Measurements from ENCODE around the gene CARM1.
"Not testable (repeated sequence)": the region's sequence is repeated elsewhere in the genome, so short reads cannot be mapped to it uniquely, and the experiment has no call there.

CARM1 gene

DNA sequence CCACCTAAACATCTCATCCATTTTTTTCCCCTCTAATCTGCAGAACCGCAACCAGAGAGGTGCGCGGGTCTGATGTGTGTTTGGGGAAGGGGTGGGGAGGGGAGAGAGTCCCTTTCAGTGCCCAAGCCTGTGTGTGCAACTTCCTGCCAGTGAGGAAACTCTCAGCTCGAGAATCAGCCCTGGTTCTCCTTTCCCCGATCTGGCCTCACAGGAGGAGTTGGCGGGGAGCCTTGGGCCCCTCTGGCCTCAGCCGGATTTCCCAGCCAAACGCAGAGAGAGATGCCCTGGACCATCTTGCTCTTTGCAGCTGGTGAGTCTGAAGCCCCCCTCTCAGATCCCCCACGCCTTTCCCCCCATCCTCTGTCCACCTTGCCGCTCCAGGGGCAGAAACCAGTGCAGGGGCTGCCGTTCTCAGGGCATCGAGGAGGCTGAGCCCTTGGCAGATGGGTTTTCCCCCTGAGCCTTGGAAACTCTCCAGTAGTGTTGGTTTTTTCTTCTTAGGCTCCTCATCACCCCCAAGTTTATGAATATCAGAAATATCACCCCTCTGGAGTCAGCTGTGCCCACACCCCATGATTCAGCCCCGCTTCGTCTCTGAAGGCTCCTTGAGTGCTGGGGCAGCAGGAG is 23.0 kb upstream of the CARM1 start, which contains the start of gene C19orf38:
C19orf38 (plus strand) TSS at position 186 of the 627 bp plus-strand sequence; CDS start at position 280, 94 bp downstream.
- DNase-seq = peak; percentile 79 to 81

- DNase-seq = no peak
Observed at GRCh38 chr19:10850631-10851030, 20.7 kb upstream of the CARM1 start.

DNA sequence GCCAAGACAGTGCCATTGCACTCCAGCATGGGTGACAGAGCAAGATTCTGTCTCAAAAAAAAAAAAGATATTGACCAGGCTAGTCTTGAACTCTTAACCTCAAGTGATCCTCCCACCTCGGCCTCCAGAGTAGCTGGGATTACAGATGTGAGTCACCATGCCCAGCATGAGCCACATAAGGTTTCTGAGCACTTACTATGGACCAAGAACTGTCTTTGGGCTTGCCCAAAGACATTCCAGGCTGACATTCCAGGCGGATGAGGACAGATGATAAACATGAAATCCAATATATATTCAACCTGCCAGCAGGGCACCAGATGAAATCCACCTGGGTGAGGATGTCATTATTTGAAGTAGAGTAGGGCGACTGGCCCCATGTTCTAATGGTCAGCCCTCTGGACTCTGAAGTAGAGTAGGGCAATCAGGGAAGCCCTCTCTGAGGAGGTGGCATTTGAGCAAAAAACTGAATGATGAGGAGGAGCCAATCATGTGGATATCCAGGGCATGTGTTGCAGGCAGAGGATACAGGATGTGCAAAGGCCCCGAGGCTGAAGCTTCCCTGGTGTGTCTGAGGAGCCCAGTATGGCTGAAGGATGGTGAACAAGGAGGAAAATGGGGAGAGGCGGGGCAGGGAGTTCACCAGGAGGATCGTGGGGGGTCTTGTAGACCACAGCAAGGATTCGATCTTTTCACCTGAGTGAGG is 19.1 kb upstream of the CARM1 start:
- DNase-seq = no peak

GRCh38 chr19:10852941-10853340 is 18.4 kb upstream of the CARM1 start:
- DNase-seq = no peak

DNA sequence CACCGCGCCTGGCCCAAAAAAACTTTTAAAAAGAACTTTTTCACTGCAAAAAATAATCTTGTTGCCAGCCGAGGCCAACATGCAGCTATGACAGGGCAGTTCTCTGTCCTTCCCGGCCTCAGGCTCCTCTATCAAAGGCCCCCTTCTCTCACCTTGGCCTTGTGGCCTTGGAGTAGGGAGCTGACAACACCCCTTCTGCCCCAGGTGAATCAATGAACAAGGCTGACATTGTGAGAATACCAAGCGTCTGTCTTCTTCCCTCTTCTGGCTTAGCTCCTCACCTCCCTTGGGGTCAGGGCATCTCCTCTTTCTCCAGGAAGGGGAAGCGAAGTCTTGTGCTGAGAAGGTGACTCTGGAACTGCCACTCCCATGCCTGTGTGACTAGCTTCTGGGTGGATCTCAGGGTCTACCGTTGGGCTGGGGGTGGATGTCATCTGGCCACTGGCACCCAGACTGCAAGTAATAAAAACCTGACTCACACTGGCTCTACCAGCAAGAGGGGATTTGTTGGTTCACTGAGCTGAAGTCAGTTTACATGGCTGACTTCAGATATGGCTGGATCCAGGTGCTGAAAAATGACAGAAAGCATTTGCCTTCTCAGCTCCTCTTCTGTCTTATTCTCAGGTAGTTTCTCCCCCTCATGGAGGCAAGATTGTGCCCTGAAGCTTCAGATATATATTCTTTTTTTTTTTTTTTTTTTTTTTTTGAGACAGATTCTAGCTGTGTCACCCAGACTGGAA is 16.8 kb upstream of the CARM1 start:
- peak in 1 of 2 donors; percentile 73 for DNase-seq

- peak in 1 of 2 donors; percentile 60 for DNase-seq
Observed at GRCh38 chr19:10855879-10856522, 15.4 kb upstream of the CARM1 start.

GRCh38 chr19:10856899-10857298 is 14.5 kb upstream of the CARM1 start:
- DNase-seq = not testable (repeated sequence)

DNA sequence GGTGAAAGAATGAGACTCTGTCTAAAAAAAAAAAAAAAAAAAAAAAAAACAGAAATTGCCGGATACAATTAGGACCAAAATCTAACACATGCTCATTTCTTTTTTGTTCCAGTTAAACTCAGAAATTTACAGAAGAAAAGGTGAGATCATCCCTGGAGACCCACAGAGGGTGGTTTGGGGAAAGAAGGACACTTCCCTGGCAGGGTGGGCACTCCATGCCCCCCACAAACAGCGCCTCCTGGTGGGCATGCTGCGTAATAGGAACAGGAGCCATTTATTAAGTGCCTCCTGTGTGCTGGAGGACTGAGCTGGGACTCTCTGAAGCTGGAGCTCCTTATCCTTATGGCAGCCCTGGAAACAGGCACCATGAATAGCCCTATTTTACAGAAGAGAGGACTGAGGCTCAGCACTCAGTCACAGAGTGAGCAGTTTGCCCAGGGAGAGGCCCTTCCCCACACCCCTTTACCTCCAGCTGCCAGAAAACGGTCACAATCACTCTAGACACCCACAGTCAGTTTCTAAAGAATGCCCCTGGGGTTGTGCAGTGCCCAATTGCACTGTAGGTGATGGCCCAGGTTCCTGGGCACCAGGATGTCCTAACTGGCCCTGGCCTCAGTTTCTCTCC is 13.0 kb upstream of the CARM1 start:
- DNase-seq = no peak

- peak; percentile 70 to 86 for DNase-seq
Observed at GRCh38 chr19:10861103-10861651, 10.2 kb upstream of the CARM1 start.

- DNase-seq = no peak
Observed at GRCh38 chr19:10862561-10863106, 8.7 kb upstream of the CARM1 start.

DNA sequence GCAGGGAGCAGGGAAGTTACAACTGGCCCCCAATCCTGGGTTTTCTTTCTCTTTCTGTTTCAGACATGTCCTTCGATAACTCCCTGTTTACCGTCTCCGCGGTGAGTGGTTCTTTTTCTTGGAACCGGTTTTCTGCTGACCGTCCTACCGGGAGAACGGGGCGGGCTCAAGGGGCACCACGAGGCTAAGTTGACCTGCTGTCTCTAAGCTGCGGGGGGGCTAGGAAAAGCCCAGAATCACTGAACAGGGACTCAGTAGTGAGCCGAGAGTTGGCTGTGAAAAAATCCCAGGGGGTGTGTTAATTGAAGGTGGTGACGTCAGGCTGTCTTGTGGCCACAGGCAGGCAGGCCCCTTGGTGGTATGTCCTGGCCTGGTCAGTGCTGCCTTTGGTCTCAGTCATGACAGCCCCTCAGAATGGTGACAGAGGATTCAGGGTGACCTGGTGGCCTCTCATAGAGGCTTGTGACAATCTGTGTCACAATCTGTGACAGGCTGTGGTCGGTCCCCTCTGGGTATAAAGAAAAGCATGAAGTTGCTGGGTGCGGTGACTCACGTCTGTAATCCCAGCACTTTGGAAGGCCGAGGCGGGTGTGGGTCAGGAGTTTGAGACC is 8.1 kb upstream of the CARM1 start:
- DNase-seq = peak; percentile 61 to 90

DNA sequence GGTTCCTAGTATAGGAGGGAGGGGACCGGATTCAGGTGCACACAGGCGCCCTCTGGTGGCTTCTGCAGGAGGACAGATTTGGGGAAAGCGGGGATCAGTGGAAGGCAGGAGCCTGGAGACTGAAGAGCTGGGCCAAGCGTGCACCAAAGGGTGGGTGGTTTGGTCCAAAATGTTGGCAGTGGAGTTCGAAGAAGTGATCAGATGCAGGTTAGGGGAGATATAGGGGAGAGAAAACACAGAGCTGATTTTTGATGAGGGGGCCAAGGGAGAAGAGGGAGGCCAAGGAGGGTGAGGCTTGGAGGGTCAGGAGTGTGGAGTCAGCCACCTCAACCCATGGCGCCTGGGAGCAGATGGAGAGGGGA is 6.8 kb upstream of the CARM1 start:
- DNase-seq = peak; percentile 44 to 86

- DNase-seq = no peak
Observed at GRCh38 chr19:10866495-10866894, 4.9 kb upstream of the CARM1 start.

GRCh38 chr19:10868872-10869547 is 2.3 kb upstream of the CARM1 start:
- no peak for DNase-seq

- DNase-seq = not testable (repeated sequence)
Observed at GRCh38 chr19:10869872-10870311, 1.5 kb upstream of the CARM1 start.

DNA sequence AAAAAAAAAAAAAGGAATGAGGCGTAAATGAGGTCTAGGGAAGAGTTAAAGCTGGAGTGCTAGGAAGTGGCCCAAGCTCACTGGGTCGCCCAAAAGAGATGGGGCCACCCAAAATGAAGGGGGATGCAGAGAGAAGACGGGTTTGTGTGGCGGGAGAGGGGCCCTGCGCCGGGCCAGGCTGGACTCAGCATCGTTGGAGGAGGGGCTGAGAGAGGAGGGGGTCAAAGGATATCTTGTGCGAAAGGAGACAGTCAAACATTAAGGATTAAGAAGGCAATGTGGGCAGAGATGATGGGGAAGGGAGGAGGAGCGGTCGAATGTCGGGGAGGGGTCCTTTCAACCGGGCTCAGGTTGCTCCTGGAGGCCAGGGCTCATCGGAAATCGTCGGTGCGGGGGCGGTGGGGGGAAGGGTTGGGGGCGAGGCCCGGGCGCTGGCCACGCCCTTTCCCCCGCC is 825 bp upstream of the CARM1 start:
- no peak for DNase-seq

GRCh38 chr19:10871711-10872545 is 575 bp downstream of the CARM1 start:
- DNase-seq = no peak

- DNase-seq = no peak
Observed at GRCh38 chr19:10872546-10873107, 1.3 kb downstream of the CARM1 start.

DNA sequence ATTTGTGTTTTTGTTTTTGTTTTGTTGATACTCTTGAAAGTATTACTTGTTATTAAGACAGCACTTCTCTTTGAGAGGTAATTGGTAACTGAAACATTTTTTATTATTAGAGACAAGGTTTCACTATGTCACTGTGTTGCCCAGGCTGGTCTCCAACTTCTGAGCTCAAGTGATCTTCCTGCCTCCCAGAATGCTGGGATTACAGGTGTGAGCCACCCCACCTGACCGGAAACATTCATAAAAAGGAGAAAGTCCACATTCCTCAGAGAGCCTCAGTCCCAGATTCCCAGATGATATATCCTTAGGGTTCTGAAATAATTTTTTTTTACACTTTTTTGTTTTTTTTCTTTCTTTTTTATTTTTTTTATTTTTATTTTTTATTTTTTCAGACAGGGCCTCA is 2.7 kb downstream of the CARM1 start:
- no peak for DNase-seq

Data from inflammatory macrophage treated with lipopolysaccharide for 1 hour (primary cell).